ENCODE data around the gene LMTK3.
"Not testable (repeated sequence)": the region's sequence is repeated elsewhere in the genome, so short reads cannot be mapped to it uniquely, and the experiment has no call there.

The LMTK3 gene

GRCh38 chr19:48492925-48493717 is 18.5 kb downstream of the LMTK3 start:
- TF ChIP-seq, protein P1, sequence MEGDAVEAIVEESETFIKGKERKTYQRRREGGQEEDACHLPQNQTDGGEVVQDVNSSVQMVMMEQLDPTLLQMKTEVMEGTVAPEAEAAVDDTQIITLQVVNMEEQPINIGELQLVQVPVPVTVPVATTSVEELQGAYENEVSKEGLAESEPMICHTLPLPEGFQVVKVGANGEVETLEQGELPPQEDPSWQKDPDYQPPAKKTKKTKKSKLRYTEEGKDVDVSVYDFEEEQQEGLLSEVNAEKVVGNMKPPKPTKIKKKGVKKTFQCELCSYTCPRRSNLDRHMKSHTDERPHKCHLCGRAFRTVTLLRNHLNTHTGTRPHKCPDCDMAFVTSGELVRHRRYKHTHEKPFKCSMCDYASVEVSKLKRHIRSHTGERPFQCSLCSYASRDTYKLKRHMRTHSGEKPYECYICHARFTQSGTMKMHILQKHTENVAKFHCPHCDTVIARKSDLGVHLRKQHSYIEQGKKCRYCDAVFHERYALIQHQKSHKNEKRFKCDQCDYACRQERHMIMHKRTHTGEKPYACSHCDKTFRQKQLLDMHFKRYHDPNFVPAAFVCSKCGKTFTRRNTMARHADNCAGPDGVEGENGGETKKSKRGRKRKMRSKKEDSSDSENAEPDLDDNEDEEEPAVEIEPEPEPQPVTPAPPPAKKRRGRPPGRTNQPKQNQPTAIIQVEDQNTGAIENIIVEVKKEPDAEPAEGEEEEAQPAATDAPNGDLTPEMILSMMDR (IDR thresholded peaks at IDR 0.05; ENCODE audit: insufficient read depth, low read depth, low read length, missing control alignments) = no peak
- peak; percentile 99 for DNase-seq (ENCODE audit: low read depth)
- peak overlapping the region; percentile 61 for H3K4me3 ChIP-seq (ENCODE audit: low read length)

GRCh38 chr19:48491793-48492123 is 19.9 kb downstream of the LMTK3 start:
- DNase-seq (ENCODE audit: low read depth) = no peak
- no peak overlapping the region for H3K4me3 ChIP-seq (ENCODE audit: low read length)
- TF ChIP-seq, protein P1 (IDR thresholded peaks at IDR 0.05; ENCODE audit: insufficient read depth, low read depth, low read length, missing control alignments) = no peak

GRCh38 chr19:48490981-48491792 is 20.4 kb downstream of the LMTK3 start:
- peak overlapping the region; percentile 36 for H3K4me3 ChIP-seq (ENCODE audit: low read length)
- peak; percentile 61 for DNase-seq (ENCODE audit: low read depth)
- TF ChIP-seq, protein P1 (IDR thresholded peaks at IDR 0.05; ENCODE audit: insufficient read depth, low read depth, low read length, missing control alignments) = no peak

- no peak overlapping the region for H3K4me3 ChIP-seq (ENCODE audit: low read length)
- peak; percentile 75 for DNase-seq (ENCODE audit: low read depth)
- TF ChIP-seq, protein P1 (IDR thresholded peaks at IDR 0.05; ENCODE audit: insufficient read depth, low read depth, low read length, missing control alignments) = peak; percentile 97
Measured at GRCh38 chr19:48489608-48490216, 21.9 kb downstream of the LMTK3 start.

DNA sequence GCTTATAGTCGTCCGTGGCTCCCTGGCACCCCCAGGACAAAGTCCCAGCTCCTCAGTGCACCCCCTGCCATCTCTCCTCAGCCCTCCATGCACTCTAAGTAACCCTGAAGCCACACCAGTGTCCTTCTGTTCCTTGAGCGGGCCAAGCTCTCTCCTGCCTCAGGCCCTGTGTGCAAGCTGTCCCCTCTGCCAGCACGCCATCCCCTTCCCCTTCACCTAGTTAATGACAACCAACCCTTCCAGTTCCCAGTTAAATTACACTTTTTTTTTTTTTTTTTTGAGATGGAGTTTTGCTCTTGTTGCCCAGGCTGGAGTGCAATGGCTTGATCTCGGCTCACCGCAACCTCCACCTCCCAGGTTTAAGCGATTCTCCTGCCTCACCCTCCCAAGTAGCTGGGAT is 23.2 kb downstream of the LMTK3 start:
- not testable (repeated sequence) for H3K4me3 ChIP-seq (ENCODE audit: low read length); DNase-seq (ENCODE audit: low read depth)

GRCh38 chr19:48487948-48488347 is 23.7 kb downstream of the LMTK3 start:
- TF ChIP-seq, protein P1 (IDR thresholded peaks at IDR 0.05; ENCODE audit: insufficient read depth, low read depth, low read length, missing control alignments) = no peak
- H3K4me3 ChIP-seq (ENCODE audit: low read length) = no peak overlapping the region
- DNase-seq (ENCODE audit: low read depth) = peak; percentile 96

- no peak overlapping the region for H3K4me3 ChIP-seq (ENCODE audit: low read length)
- no peak for DNase-seq (ENCODE audit: low read depth)
- TF ChIP-seq, protein P1 (IDR thresholded peaks at IDR 0.05; ENCODE audit: insufficient read depth, low read depth, low read length, missing control alignments) = no peak
Measured at GRCh38 chr19:48487544-48487943, 24.1 kb downstream of the LMTK3 start.

DNA sequence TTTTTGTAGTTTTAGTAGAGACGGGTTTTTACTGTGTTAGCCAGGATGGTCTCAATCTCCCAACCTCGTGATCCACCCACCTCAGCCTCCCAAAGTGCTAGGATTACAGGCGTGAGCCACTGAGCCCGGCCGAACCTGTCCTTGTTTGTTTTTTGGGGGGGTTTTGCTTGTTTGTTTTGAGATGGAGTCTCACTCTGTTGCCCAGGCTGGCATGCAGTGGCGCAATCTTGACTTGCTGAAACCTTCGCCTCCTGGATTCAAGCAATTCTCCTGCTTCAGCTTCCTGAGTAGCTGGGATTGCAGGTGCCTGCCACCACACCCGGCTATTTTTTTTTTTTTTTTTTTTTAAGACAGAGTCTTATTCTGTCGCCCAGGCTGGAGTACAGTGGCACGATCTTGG is 24.9 kb downstream of the LMTK3 start:
- DNase-seq (ENCODE audit: low read depth) = peak; percentile 61
- not testable (repeated sequence) for H3K4me3 ChIP-seq (ENCODE audit: low read length)
